Body of pancreas (tissue), 4 donors: Measurements from ENCODE around the gene C5. TPM values are rescaled to one million over a fixed set of nuclear protein-coding genes. Genes with fewer than 3 reads are reported as not detected.

Experiments
- ATAC-seq: fragments of 150-250 bp; one replicate; pipeline ENCODE4 v1.9.1; 2016
- DNase-seq, 4 donors: peaks; one replicate each; pipeline ENCODE4 v3.0.0-alpha.2; 2019
- H3K27ac ChIP-seq, 4 donors: fragments of 200-600 bp; sonication (generic); 1 replicate in 3 of 4; 2 replicates in 1 of 4; pipeline versions ENCODE4 v1.5.1 to v1.6.1; 2016 to 2019; ENCODE audit warnings: mild to moderate bottlenecking in 1 of 4, mixed read lengths in 1 of 4, moderate library complexity in 1 of 4
- H3K27me3 ChIP-seq, 2 donors: fragments of 200-600 bp; sonication (generic); one replicate each; pipeline ENCODE4 v1.6.0; 2016; ENCODE audit warnings: mild to moderate bottlenecking in 1 of 2
- H3K36me3 ChIP-seq, 2 donors: fragments of 200-600 bp; sonication (generic); replicated peaks in 1 of 2; 2 replicates each; pipeline ENCODE4 v1.5.1; 2016; ENCODE audit warnings: low read depth in 2 of 2; ENCODE audit not compliant: insufficient read depth in 1 of 2
- H3K4me1 ChIP-seq: fragments of 200-600 bp; sonication (generic); one replicate; pipeline ENCODE4 v1.6.0; 2016
- H3K4me3 ChIP-seq, 2 donors: fragments of 200-600 bp; sonication (generic); 1 replicate in 1 of 2; 2 replicates in 1 of 2; pipeline ENCODE4 v1.5.1; 2016 to 2019
- H3K9me3 ChIP-seq, 3 donors: fragments of 200-600 bp; sonication (generic); 1 replicate in 2 of 3; 2 replicates in 1 of 3; pipeline ENCODE4 v1.5.1; 2016
- CTCF ChIP-seq, 7 experiments: fragments of 450-650 bp in 4 of 7; fragments of 200-600 bp in 3 of 7; sonication (generic) in 3 of 7; IDR thresholded peaks; one replicate each; pipeline ENCODE4 v1.5.1; 2016 to 2019; ENCODE audit warnings: antibody characterized with exemption in 7 of 7
- POLR2A ChIP-seq, 3 donors: fragments of 450-650 bp; IDR thresholded peaks; one replicate each; pipeline ENCODE4 v1.6.1; 2016; ENCODE audit warnings: antibody characterized with exemption in 3 of 3, mild to moderate bottlenecking in 2 of 3
- WGBS, 2 donors: methylation state at CpG; one replicate each; pipeline ENCODE4 v1.1.5; 2017; 5-methylcytosine and 5-hydroxymethylcytosine counted together
- intact Hi-C: fragments of 100-400 bp; cut with DNase I; formaldehyde crosslinking; loops from one replicate; pipeline ENCODE4 v1.15.1; 2023
- total RNA-seq, 2 donors: library from RNA; depleted of rRNA; stranded (reverse); fragments of >200 nt; gene quantifications; one replicate each; pipeline ENCODE4 v1.1.0, GENCODE V29; 2016

C5 gene
- total RNA-seq, 2 donors from 2014 or later, result 7.3 to 16.1 TPM

GRCh38 chr9:121009650-121010049 is 40.4 kb downstream of the C5 start:
- no peak for TF ChIP-seq CTCF (IDR thresholded peaks at IDR 0.05)
- no peak for TF ChIP-seq POLR2A (IDR thresholded peaks at IDR 0.05)
- DNase-seq (no peak), ATAC-seq (no peak)
- WGBS, 2 donors, result 83 to 90% methylated on average over 3 of the region's 3 CpGs
- Histone ChIP-seq H3K36me3 (peaks cover 0 to 3% of the 10 kb centered on the region in 2 donors), H3K4me3 (no peak overlapping the region), H3K27ac (no peak overlapping the region), H3K9me3 (no peaks in the 10 kb centered on the region), H3K4me1 (no peaks in the 10 kb centered on the region), H3K27me3 (no peaks in the 10 kb centered on the region)
- intact Hi-C loops, result no loop called here

- H3K27me3 ChIP-seq, result no peaks in the 10 kb centered on the region
- no peaks in the 10 kb centered on the region for H3K9me3 ChIP-seq
- DNase-seq (no peak), ATAC-seq (no peak)
- 91 to 94% methylated on average over 2 of the region's 2 CpGs for WGBS, 2 donors
- H3K27ac ChIP-seq, result no peak overlapping the region
- TF ChIP-seq CTCF (IDR thresholded peaks at IDR 0.05), result no peak
- no peak for TF ChIP-seq POLR2A (IDR thresholded peaks at IDR 0.05)
- H3K4me1 ChIP-seq, result no peaks in the 10 kb centered on the region
- intact Hi-C loops, result no loop called here
- H3K36me3 ChIP-seq, result peaks cover 0 to 2% of the 10 kb centered on the region in 2 donors
- no peak overlapping the region for H3K4me3 ChIP-seq
Observed at GRCh38 chr9:120999317-120999716, 50.8 kb downstream of the C5 start.

- no peak for DNase-seq
- Histone ChIP-seq H3K9me3 (no peaks in the 10 kb centered on the region), H3K4me3 (no peak overlapping the region), H3K4me1 (no peaks in the 10 kb centered on the region), H3K27me3 (no peaks in the 10 kb centered on the region), H3K27ac (no peak overlapping the region), H3K36me3 (peaks cover 0 to 2% of the 10 kb centered on the region in 2 donors)
- 85 to 98% methylated on average over 2 of the region's 2 CpGs for WGBS, 2 donors
- TF ChIP-seq POLR2A (IDR thresholded peaks at IDR 0.05) (no peak), CTCF (IDR thresholded peaks at IDR 0.05) (no peak)
- intact Hi-C loops, result no loop called here
- ATAC-seq, result no peak
Observed at GRCh38 chr9:120998111-120998510, 52.0 kb downstream of the C5 start.

GRCh38 chr9:120997502-120997901 is 52.6 kb downstream of the C5 start:
- 79 to 96% methylated on average over 7 of the region's 7 CpGs for WGBS, 2 donors

More at GRCh38 chr9:120997502-120997901, 52.6 kb downstream of the C5 start:
- Histone ChIP-seq H3K9me3 (no peaks in the 10 kb centered on the region), H3K27ac (no peak overlapping the region), H3K4me3 (no peak overlapping the region), H3K27me3 (no peaks in the 10 kb centered on the region), H3K36me3 (peaks cover 0 to 1% of the 10 kb centered on the region in 2 donors), H3K4me1 (no peaks in the 10 kb centered on the region)
- no peak for DNase-seq
- no peak for TF ChIP-seq POLR2A (IDR thresholded peaks at IDR 0.05)
- no peak for TF ChIP-seq CTCF (IDR thresholded peaks at IDR 0.05)
- intact Hi-C loops, result no loop called here
- no peak for ATAC-seq
